Ishikawa (cell line): Measurements from ENCODE around the gene REPS1.

Experiments
- CEBPB ChIP-seq: IDR thresholded peaks from 2 replicates; pipeline ENCODE4 v1.6.1; 2012
- CREB1 ChIP-seq: IDR thresholded peaks from 2 replicates; pipeline ENCODE4 v1.6.1; 2012; ENCODE audit warnings: low read depth
- EGR1 ChIP-seq: IDR thresholded peaks from 2 replicates; pipeline ENCODE4 v1.6.1; 2012
- EP300 ChIP-seq: IDR thresholded peaks from 2 replicates; pipeline ENCODE4 v1.6.1; 2012; ENCODE audit warnings: borderline replicate concordance
- FOXM1 ChIP-seq: IDR thresholded peaks from 2 replicates; pipeline ENCODE4 v1.6.1; 2012; ENCODE audit warnings: low read depth, borderline replicate concordance
- NFIC ChIP-seq: IDR thresholded peaks from 2 replicates; pipeline ENCODE4 v1.6.1; 2012
- RAD21 ChIP-seq: IDR thresholded peaks from 2 replicates; pipeline ENCODE4 v1.6.1; 2012; ENCODE audit warnings: low read depth
- TAF1 ChIP-seq: IDR thresholded peaks from 2 replicates; pipeline ENCODE4 v1.6.1; 2012; ENCODE audit warnings: low read depth, mild to moderate bottlenecking
- TCF12 ChIP-seq: IDR thresholded peaks from 2 replicates; pipeline ENCODE4 v1.6.1; 2012; ENCODE audit warnings: low read depth
- TEAD4 ChIP-seq: IDR thresholded peaks from 2 replicates; pipeline ENCODE4 v1.6.1; 2012
- YY1 ChIP-seq: IDR thresholded peaks from 2 replicates; pipeline ENCODE4 v1.6.1; 2012; ENCODE audit warnings: low read depth
- ZBTB7A ChIP-seq: IDR thresholded peaks from 2 replicates; pipeline ENCODE4 v1.6.1; 2012; ENCODE audit warnings: low read depth
- TF ChIP-seq, protein P1 (sequence below): IDR thresholded peaks from 2 replicates; pipeline ENCODE4 v1.6.1; 2012
- TF ChIP-seq, protein P2 (sequence below): IDR thresholded peaks from 2 replicates; pipeline ENCODE4 v1.6.1; 2012; ENCODE audit warnings: low read depth, mild to moderate bottlenecking
- TF ChIP-seq, protein P3 (sequence below): IDR thresholded peaks from 2 replicates; pipeline ENCODE4 v1.6.1; 2012

The REPS1 gene

DNA sequence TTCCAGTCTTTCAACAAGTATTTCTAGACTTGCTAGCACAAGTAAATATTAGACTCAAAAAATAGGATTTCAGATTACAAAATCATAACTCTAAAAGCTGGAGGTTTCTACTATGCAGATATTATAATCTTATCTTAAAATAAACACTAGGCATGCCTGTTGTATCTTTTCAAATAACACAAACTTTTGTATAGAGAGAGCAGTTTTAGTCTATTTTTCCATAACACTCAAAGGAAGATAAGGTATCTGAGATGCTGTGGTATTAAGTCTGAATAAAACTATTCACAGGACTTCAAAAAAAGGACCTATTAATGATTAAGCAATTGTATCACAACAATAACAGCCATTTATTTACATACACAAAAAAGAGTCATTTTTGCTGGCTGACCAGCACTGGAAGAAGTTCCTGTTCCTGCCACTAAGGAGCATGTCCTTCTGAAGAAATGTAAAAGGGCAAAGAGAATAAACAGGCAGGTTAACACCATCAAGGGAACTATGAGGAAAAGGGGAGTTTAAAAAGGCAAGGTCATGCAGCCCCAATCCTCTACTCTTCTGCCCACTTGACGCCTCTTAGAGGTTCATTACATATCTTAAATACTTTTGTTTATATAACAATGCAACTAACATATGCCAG is 39.4 kb downstream of the REPS1 start:
- TF ChIP-seq, protein P1, sequence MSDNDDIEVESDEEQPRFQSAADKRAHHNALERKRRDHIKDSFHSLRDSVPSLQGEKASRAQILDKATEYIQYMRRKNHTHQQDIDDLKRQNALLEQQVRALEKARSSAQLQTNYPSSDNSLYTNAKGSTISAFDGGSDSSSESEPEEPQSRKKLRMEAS: no peak

DNA sequence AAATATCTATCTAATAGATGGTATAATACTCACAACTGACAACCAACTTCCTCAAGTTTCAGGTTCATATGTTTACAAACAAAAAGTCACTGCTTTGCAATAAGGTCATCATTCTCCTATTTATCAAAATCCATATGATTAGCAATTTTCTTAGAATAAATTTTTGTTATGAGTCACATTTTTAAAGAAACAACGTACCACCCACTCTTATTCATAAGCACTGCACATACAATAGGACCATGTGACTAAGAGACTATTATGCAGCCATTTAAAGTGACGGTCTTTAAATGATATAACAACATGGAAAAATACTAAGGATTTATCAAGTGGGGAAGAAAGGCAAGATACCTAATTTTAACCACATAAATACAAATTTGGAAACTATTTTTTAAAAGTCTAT is 40.0 kb downstream of the REPS1 start:
- TF ChIP-seq TAF1 (no peak), NFIC (no peak), YY1 (no peak), EGR1 (no peak), EP300 (no peak), TCF12 (no peak), CREB1 (no peak), CEBPB (no peak), RAD21 (no peak)
- TF ChIP-seq, protein P1: no peak
- TF ChIP-seq, protein P2, sequence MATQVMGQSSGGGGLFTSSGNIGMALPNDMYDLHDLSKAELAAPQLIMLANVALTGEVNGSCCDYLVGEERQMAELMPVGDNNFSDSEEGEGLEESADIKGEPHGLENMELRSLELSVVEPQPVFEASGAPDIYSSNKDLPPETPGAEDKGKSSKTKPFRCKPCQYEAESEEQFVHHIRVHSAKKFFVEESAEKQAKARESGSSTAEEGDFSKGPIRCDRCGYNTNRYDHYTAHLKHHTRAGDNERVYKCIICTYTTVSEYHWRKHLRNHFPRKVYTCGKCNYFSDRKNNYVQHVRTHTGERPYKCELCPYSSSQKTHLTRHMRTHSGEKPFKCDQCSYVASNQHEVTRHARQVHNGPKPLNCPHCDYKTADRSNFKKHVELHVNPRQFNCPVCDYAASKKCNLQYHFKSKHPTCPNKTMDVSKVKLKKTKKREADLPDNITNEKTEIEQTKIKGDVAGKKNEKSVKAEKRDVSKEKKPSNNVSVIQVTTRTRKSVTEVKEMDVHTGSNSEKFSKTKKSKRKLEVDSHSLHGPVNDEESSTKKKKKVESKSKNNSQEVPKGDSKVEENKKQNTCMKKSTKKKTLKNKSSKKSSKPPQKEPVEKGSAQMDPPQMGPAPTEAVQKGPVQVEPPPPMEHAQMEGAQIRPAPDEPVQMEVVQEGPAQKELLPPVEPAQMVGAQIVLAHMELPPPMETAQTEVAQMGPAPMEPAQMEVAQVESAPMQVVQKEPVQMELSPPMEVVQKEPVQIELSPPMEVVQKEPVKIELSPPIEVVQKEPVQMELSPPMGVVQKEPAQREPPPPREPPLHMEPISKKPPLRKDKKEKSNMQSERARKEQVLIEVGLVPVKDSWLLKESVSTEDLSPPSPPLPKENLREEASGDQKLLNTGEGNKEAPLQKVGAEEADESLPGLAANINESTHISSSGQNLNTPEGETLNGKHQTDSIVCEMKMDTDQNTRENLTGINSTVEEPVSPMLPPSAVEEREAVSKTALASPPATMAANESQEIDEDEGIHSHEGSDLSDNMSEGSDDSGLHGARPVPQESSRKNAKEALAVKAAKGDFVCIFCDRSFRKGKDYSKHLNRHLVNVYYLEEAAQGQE: no peak

DNA sequence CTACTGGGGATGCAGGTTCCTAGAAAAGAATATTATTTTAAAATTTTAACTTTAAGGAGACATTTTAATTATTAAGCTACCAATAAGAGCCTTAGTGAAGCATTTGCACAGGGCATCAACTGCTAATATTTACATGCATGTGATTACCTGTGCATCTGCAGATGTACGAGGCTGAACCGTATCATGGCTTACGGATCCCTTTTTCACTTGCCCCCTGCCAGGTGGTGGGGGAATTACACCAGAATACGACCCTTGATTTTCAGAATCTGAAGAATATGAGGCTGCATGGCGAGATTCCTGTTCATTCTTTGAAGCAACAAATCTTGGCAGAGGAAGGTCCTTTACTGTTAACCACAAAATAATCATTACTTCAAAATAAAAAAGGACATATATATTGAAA is 42.7 kb downstream of the REPS1 start:
- TF ChIP-seq, protein P1: no peak
- TF ChIP-seq RAD21 (no peak), YY1 (no peak), ZBTB7A (no peak), EGR1 (no peak), TAF1 (no peak), FOXM1 (no peak), TCF12 (no peak), CREB1 (no peak), NFIC (no peak)
- TF ChIP-seq, protein P3, sequence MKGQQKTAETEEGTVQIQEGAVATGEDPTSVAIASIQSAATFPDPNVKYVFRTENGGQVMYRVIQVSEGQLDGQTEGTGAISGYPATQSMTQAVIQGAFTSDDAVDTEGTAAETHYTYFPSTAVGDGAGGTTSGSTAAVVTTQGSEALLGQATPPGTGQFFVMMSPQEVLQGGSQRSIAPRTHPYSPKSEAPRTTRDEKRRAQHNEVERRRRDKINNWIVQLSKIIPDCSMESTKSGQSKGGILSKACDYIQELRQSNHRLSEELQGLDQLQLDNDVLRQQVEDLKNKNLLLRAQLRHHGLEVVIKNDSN: no peak

DNA sequence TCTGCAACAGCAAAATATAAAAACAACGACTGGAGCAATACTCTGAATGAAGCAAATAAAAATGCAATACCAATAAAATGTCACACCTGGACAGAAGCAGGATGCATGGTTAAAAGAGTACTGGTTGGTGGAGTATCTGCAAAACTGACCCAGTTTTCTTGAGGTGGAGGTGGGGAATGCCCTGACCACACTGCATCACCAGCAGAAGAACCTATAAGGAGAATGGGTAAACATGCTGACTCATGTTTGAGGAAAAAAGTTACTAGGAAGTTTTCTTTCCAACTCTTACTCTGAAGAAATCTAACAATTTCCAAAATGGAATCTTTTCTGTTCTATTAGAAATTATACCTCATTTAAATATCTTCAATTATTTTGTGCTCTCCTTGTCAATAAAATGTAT is 43.6 kb downstream of the REPS1 start:
- TF ChIP-seq, protein P2: no peak
- TF ChIP-seq CREB1 (no peak), ZBTB7A (no peak), EP300 (no peak), CEBPB (no peak)

DNA sequence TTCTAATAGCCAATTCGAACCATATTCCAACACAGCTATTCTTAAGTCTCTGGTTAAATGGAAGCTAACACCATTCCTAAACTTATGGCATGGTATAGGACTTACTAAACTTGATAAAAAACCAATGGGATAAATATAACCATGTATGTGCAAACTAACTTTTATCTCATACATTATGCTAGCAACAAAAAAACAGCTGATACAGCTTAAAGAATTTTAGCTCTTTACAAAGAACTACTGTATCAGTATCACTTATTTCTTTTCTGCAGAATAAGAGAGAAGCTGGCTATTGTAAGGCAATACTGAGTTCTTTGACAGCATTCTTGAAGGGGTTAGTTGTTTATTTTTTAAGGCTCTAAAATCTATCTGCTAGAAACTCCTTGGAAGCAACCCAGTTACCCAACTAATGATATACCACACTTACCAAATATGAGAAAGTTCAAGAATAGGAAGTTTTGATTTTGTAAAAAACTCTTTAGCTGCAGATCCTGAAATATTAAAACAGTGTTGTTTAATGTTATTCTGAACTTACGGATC is 44.9 kb downstream of the REPS1 start:
- TF ChIP-seq CEBPB (no peak), TCF12 (no peak), FOXM1 (no peak)

DNA sequence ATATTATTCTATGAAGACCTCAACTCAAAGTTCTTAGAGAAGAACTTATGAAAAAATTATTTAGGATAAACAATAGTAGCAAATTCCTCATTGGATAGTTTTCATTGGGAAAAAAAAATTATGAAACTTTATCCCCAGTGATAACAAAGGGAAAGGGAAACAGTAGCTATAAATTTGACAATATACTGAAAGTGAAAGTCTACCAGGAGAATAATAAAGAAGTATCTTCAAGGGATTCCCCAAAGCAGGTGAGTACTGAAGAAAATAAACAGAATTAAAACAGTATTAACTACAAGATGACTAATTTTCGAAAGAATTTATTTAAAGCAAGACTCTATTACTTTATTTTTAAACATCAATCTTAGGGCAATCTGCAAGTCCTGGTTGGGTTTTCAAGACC is 56.4 kb downstream of the REPS1 start:
- TF ChIP-seq, protein P1: no peak
- TF ChIP-seq NFIC (no peak), FOXM1 (no peak), CEBPB (no peak), YY1 (no peak), TCF12 (no peak), CREB1 (no peak), TEAD4 (no peak), ZBTB7A (no peak), EGR1 (no peak), EP300 (no peak), TAF1 (no peak)
- TF ChIP-seq, protein P2: no peak
